Panc1 (cell line): ENCODE data around the gene KIF26A. TPM values are rescaled to one million over a fixed set of nuclear protein-coding genes. Genes with fewer than 3 reads are reported as not detected.

ENCODE experiments used
- ATAC-seq: fragments of 200-7000 bp; cut with Tn5 transposase; 2 replicates; pipeline ENCODE4 v1.9.1; 2020; ENCODE audit warnings: mild to moderate bottlenecking, moderate library complexity
- BruUV-seq: library from RNA; stranded (reverse); fragments of 400-500 nt; replicated peaks from 2 replicates; lab custom pipeline; 2021; lab: Mats Ljungman, UMichigan
- CTCF ChIA-PET: fragments of 300-600 bp; sonication (Branson Sonifier 250); formaldehyde crosslinking; loops from one replicate; lab custom pipeline; 2022; ENCODE audit warnings: antibody characterized with exemption; lab: Charles Lee
- POLR2A ChIA-PET: fragments of 300-600 bp; sonication (Branson Sonifier 250); formaldehyde crosslinking; loops from one replicate; lab custom pipeline; 2022; ENCODE audit warnings: antibody characterized with exemption; lab: Charles Lee
- DNase-seq: peaks from one replicate; pipeline ENCODE4 v3.0.0-alpha.2; 2010; ENCODE audit warnings: low read depth, low spot score
- H3K27ac ChIP-seq: 2 replicates; pipeline ENCODE4 v1.5.1; 2011; ENCODE audit warnings: mild to moderate bottlenecking, low read length, inconsistent platforms
- H3K27me3 ChIP-seq: fragments of 200-500 bp; sonication (Bioruptor generic); 2 replicates; pipeline ENCODE4 v1.6.0; 2014; ENCODE audit warnings: low read length, inconsistent platforms; ENCODE audit not compliant: control insufficient read depth, insufficient read depth
- H3K36me3 ChIP-seq: fragments of 200-500 bp; sonication (Bioruptor generic); 2 replicates; pipeline ENCODE4 v1.5.1; 2014; ENCODE audit warnings: inconsistent platforms, mild to moderate bottlenecking, low read length, moderate library complexity; ENCODE audit not compliant: control insufficient read depth, insufficient read depth
- H3K4me1 ChIP-seq: 2 replicates; pipeline ENCODE4 v1.5.1; 2011; ENCODE audit warnings: inconsistent platforms, mild to moderate bottlenecking, low read length, moderate library complexity; ENCODE audit not compliant: control insufficient read depth, insufficient read depth
- H3K4me3 ChIP-seq, 2 experiments: 2 replicates each; pipeline ENCODE4 v1.5.1; 2011 to 2012; ENCODE audit warnings: low read depth in 2 of 2, low read length in 2 of 2, mild to moderate bottlenecking in 2 of 2, inconsistent platforms in 1 of 2, moderate library complexity in 1 of 2
- H3K9me3 ChIP-seq: fragments of 200-500 bp; sonication (Bioruptor generic); 2 replicates; pipeline ENCODE4 v1.5.1; 2014; ENCODE audit warnings: low read depth, mild to moderate bottlenecking, inconsistent platforms, low read length, moderate library complexity; ENCODE audit not compliant: control insufficient read depth, insufficient read depth
- CTCF ChIP-seq: fragments of 450-650 bp; IDR thresholded peaks from 2 replicates; pipeline ENCODE4 v1.5.1; 2017; ENCODE audit warnings: mild to moderate bottlenecking
- POLR2AphosphoS5 ChIP-seq: IDR thresholded peaks from 2 replicates; pipeline ENCODE4 v1.6.1; 2012; ENCODE audit warnings: mild to moderate bottlenecking, low read depth, low read length, moderate library complexity
- REST ChIP-seq, 2 experiments: IDR thresholded peaks; 2 replicates each; pipeline ENCODE4 v1.6.1; 2011 to 2012; ENCODE audit warnings: low read depth in 2 of 2, control low read depth in 1 of 2, low read length in 1 of 2, mild to moderate bottlenecking in 1 of 2, moderate library complexity in 1 of 2; ENCODE audit not compliant: insufficient read depth in 1 of 2
- SIN3A ChIP-seq: IDR thresholded peaks from 2 replicates; pipeline ENCODE4 v1.6.1; 2012; ENCODE audit warnings: low read depth, mild to moderate bottlenecking, low read length, moderate library complexity, borderline replicate concordance; ENCODE audit not compliant: insufficient read depth
- TCF7L2 ChIP-seq: IDR thresholded peaks from 2 replicates; pipeline ENCODE4 v1.6.1; 2011; ENCODE audit warnings: mild to moderate bottlenecking, low read depth, low read length, inconsistent platforms
- in situ Hi-C: cut with HindIII; loops from 2 replicates; pipeline ENCODE4 v1.10.0; 2016; ENCODE audit warnings: low sequenced_read_pairs, low pct_unique_long_range_greater_than_20kb
- intact Hi-C: fragments of 100-400 bp; cut with micrococcal nuclease; formaldehyde crosslinking; loops from one replicate; pipeline ENCODE4 v1.10.0; 2022; ENCODE audit not compliant: unreplicated experiment
- total RNA-seq: library from RNA; stranded (reverse); gene quantifications from one replicate; pipeline ENCODE4 v1.2.1, GENCODE V29; 2021; ENCODE audit not compliant: unreplicated experiment

The KIF26A gene
- total RNA-seq, 1 experiment from 2014 or later = 4.4 TPM

DNA sequence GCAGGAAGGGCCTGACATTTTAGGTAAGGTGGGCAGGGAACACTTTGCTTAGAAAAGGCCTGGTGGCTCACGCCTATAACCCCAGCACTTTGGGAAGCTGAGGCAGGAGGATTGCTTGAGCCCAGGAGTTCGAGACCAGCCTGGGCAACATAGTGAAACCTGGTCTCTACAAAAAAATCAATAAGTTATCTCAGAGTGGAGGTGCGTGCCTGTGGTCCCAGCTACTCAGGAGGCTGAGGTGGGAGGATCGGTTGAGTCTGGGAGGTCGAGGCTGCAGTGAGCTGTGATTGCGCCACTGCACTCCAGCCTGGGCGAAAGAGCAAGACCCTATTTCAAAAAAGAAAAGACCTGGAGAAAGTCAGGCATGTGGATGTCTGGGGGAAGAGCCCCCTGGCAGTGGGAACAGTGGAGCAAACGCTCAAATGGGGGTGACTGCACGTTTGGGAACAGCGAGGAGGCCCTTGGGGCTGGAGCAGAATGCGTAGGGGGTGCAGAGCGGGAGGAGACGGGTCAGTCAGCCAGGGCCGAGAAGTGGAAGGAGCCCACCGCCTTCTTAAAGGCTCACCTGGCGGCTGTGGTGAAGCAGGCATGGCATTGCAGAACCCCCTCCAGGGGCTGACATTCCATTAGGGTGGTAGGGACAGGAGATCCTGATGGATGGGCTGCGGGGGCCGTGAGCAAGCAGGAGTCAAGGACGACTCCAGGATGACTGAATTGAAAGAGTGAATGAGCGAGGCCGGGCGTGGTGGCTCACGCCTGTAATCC, 6.2 kb upstream of the KIF26A start:
- DNase-seq (no peak), ATAC-seq (no peak)
- Histone ChIP-seq H3K36me3 (no peaks in the 10 kb centered on the region), H3K4me3 (no peak overlapping the region), H3K9me3 (no peaks in the 10 kb centered on the region; the same call in 1 of the 2 replicates), H3K27ac (no peak overlapping the region), H3K4me1 (no peaks in the 10 kb centered on the region), H3K27me3 (no peaks in the 10 kb centered on the region; the same call in 1 of the 2 replicates)
- TF ChIP-seq SIN3A = no peak
- no peak for TF ChIP-seq CTCF
- no peak for TF ChIP-seq REST (IDR thresholded peaks at IDR 0.05; ENCODE audit: insufficient read depth in 1 of 2, low read depth in 2 of 2, low read length in 1 of 2)
- no peak for TF ChIP-seq TCF7L2
- no peak for TF ChIP-seq POLR2AphosphoS5
- CTCF ChIA-PET = no interaction called here
- intact Hi-C loops (loop anchor here (2.0 to 5.0 kb wide), 2 partner anchors 40 to 53 kb away; no protein-coding TSS in a partner anchor), in situ Hi-C loops (no loop called here)
- POLR2A ChIA-PET = no interaction called here
- no TSS peak for BruUV-seq

- Histone ChIP-seq H3K4me1 (no peaks in the 10 kb centered on the region), H3K9me3 (no peaks in the 10 kb centered on the region; the same call in 1 of the 2 replicates), H3K4me3 (no peak overlapping the region), H3K27me3 (no peaks in the 10 kb centered on the region; the same call in 1 of the 2 replicates), H3K36me3 (no peaks in the 10 kb centered on the region), H3K27ac (no peak overlapping the region)
- in situ Hi-C loops = no loop called here
- ChIA-PET POLR2A (no interaction called here), CTCF (interaction anchor here (0.6 kb wide), 1 partner anchor 216 kb away, joined by 4 read pairs; no protein-coding TSS in a partner anchor)
- BruUV-seq = no TSS peak
- DNase-seq (no peak), ATAC-seq (no peak)
- intact Hi-C loops = loop anchor here (5.0 kb wide), 1 partner anchor 41 kb away; no protein-coding TSS in a partner anchor
- TF ChIP-seq POLR2AphosphoS5 = no peak
- TF ChIP-seq REST (IDR thresholded peaks at IDR 0.05; ENCODE audit: insufficient read depth in 1 of 2, low read depth in 2 of 2, low read length in 1 of 2) = peak; percentile 70 to 80
These were observed 5.4 kb upstream of the KIF26A start for GRCh38 chr14:104132981-104133380.
